HL-60 (cell line): ENCODE data around the gene CDYL2.

Experiments
- CTCF ChIP-seq: IDR thresholded peaks from one replicate; pipeline ENCODE4 v1.5.1; 2011; ENCODE audit warnings: low read length, control low read depth, inconsistent platforms; ENCODE audit not compliant: insufficient read depth
- POLR2AphosphoS5 ChIP-seq: IDR thresholded peaks from 2 replicates; pipeline ENCODE4 v1.6.1; 2012; ENCODE audit warnings: low read depth
- SPI1 ChIP-seq: IDR thresholded peaks from 2 replicates; pipeline ENCODE4 v1.6.1; 2012; ENCODE audit warnings: low read depth, mild to moderate bottlenecking, borderline replicate concordance

- no peak for TF ChIP-seq CTCF
- TF ChIP-seq POLR2AphosphoS5 = no peak
- TF ChIP-seq SPI1 = no peak
Observed at GRCh38 chr16:80744856-80745255, 59.5 kb downstream of the CDYL2 start.
